Activated CD4-positive, alpha-beta T cell treated with anti-CD3 and anti-CD28 coated beads, Interleukin-2, amount 50 U/mL, for 4 hours (primary cell): ENCODE results near the gene RASL12.
"Not testable (repeated sequence)": the region's sequence is repeated elsewhere in the genome, so short reads cannot be mapped to it uniquely, and the experiment has no call there.

ENCODE experiments used
- DNase-seq, 2 experiments: peaks; one replicate each; pipeline ENCODE4 v3.0.0-alpha.2; 2020

The RASL12 gene

GRCh38 chr15:65026756-65027155 lies 41.0 kb downstream of the RASL12 start:
- DNase-seq: no peak

GRCh38 chr15:65021488-65021887 lies 46.3 kb downstream of the RASL12 start:
- no peak for DNase-seq

GRCh38 chr15:65020419-65020818 lies 47.4 kb downstream of the RASL12 start:
- DNase-seq: no peak

- not testable (repeated sequence) for DNase-seq
Measured at GRCh38 chr15:65011198-65011597, 56.6 kb downstream of the RASL12 start.

- no peak for DNase-seq
Measured at GRCh38 chr15:65008983-65009382, 58.8 kb downstream of the RASL12 start.

- no peak for DNase-seq
Measured at GRCh38 chr15:65006876-65007275, 60.9 kb downstream of the RASL12 start.

- DNase-seq: no peak
Measured at GRCh38 chr15:65004993-65005392, 62.8 kb downstream of the RASL12 start.
